GM19099 (cell line): Measurements from ENCODE around the gene FLNB.

Experiments used
- POLR2A ChIP-seq: IDR thresholded peaks from 3 replicates; pipeline ENCODE4 v1.6.1; 2011; ENCODE audit warnings: low read depth; ENCODE audit not compliant: insufficient read length; ENCODE audit errors: extremely low read depth

The FLNB gene

DNA sequence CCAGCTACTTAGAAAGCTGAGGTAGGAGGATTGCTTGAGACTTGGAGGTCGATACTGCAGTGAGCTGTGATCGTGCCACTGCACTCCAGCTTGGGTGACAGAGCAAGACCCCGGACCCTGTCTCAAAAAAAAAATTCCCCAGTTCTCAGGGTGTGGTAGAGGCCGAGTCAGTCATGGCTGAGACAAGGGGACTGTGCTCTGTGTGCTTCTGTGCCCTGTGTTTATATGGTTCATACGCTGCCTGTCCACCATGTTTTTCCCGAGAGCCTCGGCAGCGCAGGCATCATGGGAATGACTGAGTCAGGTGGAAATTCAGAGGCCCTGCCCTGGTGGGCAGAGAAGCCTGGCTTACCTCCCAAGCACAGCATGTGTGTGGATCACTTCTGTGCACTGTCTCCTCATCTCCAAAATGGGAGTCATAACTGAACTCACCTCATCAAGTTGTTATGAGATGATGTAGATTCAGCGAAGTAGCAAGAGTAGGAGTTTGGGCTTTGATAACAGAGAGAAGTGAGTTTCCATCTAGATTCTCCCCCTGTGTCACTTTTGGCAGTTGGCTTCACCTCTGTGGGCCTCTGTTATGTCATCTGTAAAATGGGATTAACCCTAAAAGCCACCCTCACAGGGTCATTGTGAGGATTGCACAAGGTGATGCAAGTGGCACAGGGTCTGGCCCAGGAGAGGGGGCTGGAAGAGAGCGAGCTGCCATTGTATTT is 56.9 kb downstream of the FLNB start:
- no peak for TF ChIP-seq POLR2A

DNA sequence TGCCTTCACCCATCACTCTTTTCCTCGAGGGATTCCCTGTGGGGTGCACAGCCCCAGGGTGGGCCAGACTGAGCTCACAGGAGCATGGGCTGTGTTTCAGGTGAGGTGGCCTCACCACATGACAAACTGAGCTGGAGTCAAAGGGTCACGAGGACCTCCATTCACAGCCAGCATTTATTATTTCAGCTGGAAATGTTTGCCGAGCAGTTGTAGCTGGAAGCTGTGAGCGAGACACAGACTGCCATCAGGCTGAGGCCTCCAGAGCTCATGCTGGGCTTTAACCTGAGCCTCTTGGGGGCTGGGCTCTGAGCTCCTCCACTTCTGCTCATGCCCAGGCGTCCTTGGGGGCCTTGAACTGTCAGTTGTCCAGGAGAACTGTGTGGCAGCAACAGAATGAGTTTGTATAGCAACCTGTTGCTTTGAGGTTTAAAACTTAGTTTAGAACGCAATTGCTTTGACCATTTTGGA is 57.5 kb downstream of the FLNB start:
- no peak for TF ChIP-seq POLR2A

DNA sequence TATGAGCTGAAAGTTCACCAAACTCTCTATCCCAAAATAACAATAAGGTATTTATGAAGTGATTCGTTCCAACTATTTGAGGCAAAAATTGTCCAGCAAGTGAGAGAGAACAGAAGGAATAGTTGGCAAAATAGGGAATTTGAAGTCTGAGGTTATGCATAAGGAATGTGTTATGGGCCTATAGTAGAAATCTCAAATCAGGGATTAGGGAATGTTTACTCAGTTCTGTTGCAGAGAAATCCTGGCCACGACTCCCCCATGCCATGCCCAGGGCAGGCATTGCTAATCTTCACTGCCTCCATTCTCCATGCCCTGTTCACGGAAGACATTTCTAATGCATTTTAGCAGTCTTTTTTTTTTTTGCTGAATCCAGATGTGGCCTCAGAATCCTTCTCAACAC is 58.6 kb downstream of the FLNB start:
- no peak for TF ChIP-seq POLR2A

DNA sequence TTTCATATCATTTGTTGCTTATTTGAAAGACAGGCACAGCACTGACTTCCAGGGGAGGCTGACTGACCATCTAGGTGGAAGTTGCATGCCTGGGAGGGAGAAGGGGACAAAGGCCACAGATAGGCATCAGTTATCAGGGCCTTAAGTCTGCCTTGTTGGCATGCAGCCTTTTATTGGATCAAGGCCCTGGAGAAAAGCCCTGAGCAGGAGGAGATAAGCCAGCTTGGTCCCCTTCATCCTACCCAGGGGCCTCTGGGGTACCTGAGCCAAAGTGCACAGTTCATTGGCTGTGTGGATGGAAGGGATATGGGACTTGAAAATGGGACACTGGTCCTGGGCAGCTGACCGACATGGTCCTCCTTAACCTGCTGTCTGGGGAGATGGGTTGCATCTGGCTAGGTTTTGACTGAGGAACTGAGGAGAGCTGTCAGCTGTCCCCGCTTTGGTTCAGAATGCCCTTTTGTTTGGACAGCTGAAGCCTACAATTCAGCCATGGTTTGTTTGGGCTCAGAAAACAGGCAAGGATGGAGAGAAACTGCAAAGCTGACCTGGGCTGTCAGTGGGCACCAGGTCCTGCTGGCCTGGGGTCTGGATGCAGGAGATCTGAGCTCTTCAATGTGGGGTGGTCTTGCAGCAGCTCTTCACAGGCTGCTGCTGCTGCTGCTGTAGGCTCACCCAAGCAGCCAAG is 60.0 kb downstream of the FLNB start:
- no peak for TF ChIP-seq POLR2A

DNA sequence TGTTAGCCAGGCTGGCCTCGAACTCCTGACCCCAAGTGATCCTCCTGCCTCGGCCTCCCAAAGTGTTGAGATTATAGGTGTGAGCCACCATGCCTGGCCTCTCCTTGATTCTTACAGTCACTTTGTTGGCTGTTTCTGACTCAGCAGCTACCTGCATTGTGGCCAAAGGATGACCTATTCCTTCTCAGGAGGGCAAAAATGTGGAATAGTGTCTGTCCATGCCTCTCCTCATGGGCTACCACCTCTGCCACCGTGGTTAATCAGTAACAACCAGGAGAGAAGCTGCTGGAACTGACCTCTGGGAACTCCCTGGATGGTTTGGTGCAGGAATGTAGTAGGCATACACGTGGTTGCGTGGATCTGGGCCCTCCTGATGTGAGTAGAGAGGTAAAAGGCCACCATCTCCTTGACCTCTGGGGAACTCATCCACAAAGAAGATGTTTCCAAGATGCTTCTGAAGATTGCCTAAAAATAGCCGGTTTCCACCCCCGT is 63.3 kb downstream of the FLNB start:
- no peak for TF ChIP-seq POLR2A

DNA sequence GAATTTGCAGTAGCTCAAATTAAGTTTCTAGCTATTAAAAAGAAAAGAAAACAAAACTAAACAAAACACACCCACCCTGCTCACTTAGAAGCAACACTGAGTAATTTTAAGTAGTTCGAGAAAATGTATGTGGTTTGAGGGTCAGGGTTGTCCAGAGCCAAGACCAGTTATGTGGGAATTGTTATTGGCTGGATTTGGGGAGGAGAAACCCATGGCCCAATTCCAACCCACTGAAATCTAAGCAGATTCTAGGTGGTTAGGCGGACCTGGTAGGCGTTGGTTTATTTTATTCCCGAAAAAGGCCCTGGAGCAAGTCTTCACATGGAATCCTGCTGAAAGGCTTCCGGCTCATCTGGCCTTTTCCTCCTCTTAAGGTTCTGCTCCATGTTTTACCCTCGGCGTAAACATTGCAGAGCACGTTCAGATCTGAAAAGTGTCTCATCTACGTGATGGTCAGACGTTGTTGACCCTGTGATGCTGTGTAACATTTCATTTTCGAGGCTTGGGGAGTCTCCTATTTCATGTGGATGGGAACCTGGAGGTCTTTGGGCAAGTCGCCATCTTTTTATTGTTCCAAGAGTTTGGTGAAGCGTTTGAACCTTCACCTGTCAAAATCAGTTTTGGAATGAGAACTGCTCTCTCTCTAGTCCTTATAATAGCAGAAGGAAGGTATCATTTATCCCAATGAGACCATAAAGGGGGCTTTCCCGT is 64.0 kb downstream of the FLNB start:
- no peak for TF ChIP-seq POLR2A

DNA sequence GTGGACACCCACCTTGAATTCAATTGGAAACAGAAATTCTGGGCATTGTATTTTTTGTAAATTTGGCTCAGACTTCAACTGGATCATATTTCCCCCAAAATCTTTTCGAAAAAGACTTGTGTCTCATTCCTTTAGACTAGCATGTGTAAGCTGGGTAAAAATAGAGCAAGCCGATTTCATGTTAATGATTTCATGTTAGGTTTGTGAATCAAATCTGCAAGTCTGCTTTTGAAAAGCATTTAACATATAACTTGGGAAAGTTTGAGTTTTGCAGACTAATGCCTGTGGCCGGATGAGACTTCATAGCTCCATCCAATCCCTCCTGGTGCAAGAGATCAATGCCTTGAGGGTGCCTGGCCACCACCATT is 64.5 kb downstream of the FLNB start:
- TF ChIP-seq POLR2A = no peak

DNA sequence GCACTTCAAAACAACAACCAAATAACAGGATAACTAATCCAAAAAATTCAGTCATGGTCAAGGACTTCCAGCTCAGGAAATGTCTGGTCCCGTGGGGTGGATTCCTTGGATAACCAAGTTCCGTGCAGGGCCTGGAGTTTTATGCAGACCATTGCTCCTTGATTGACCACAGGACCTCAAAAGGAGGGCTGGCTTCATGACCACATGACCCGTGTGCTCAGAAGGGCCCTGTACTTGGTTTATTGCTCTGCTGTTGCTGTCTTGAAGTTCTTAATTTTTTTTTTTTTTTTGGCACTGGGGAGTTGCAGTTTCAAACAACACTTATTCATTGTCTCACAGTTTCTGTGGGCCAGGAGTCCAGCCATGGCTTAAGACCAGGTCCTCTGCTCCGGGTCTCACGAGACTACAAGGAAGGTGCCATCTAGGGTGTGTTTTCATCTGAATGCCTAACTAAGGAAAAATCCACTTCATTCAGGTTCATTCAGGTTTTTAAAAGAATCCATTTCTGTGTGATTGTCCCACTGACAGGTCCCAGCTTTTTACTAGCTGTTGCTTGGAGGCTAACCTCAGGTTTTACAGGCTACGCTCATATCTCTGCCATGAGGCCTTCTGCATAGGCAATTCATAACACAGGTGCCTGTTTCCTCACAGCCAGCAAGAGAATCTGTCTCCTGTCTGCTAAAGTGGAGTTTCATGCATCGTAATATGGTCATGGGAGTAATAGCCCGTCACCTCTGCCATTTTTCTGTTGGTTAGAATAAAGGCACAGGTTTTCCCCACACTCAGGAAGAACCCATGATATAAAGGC is 65.3 kb downstream of the FLNB start:
- TF ChIP-seq POLR2A = no peak

DNA sequence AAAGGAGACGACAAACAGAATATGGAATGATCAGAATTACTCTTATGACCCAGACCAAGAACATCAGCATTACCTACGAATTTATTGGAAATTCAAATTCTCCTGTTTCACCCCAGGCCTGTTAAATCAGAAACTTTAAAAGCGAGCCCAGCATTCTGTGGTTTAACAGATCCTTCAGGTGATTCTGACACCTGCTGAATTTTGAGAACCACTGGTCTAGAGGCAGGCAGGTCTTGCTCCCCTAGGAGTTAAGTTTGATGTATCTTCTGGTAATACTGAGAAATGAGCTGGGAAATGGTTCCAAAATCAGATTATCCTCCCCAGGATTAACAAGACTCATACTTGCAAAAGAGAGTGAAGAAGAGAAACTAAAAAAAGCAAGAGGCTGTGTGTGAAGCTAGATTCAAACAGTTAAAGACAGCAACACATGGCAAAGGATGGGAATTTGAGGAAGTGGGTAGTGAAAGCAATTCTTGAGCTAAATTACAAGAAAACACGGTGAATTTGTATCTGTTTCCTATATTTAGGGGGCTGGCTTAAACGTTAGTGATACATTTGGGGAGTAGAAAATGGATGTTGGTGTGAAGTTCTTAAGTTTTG is 66.0 kb downstream of the FLNB start:
- TF ChIP-seq POLR2A = no peak

DNA sequence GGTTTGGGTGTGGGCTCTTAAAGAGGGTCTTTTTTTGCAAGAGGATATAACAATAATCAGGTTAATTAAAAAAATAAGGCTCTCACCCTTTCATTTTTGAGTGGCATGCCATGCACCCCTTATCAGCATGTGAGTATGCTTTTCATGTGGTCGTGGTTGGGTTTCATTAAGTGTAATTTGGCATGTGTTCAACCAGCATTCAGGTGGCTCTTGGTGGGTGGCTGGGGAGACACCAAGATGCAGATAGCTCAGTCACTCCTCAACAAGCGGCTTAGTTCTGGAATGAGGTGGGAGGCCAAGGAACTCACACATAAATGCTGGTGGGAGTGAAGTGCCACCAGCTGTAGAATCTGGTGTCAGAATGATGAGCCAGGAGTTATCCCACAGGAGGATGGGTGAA is 66.8 kb downstream of the FLNB start:
- no peak for TF ChIP-seq POLR2A

DNA sequence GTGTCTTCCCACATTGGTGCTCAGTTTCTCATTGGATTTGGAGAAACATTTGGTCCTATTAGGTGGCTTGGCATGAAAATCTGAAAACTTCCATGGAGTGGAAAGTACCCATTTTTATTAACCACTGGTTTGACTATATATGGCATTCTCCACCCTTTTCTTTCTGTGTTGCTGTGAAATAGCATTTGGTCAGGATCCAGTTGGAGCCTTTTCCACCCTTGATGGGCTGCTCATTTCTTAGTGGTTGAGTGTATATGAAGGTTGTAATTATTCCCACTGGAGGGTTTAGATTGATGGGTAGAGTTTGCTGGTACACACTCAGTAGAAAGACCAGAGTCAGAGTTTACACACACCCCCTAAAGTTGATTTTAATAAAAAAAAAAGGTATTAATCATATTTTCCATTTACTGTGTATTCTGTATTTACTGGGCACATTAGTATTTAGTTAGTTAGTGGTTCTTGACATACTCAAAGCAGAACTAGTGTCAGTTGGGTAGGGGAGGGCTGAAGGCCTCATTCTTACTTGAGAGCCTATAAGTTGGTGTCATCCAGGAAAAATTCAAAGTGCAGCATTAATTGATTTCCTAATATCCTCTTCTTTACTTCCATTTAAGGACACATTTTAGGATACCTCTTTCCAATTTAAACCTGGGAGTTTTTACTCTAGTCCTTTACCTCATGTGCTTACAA is 69.5 kb downstream of the FLNB start:
- TF ChIP-seq POLR2A = no peak

DNA sequence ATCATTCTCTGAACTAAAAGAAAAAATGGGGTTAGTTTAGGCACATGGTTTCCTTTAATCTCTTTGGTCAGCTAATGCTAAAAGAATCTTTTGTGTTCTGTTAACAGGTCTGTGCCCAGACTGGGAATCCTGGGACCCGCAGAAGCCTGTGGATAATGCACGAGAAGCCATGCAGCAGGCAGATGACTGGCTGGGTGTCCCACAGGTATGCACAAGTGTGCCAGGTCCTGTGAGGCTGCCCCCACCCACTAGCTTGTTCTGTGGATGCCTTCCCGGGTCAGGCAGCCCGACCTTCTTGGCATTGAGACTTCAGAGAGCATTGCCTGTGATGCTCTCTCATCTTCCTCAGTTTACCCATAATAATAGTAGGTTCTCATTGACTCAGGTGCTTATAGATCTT is 70.4 kb downstream of the FLNB start:
- no peak for TF ChIP-seq POLR2A

DNA sequence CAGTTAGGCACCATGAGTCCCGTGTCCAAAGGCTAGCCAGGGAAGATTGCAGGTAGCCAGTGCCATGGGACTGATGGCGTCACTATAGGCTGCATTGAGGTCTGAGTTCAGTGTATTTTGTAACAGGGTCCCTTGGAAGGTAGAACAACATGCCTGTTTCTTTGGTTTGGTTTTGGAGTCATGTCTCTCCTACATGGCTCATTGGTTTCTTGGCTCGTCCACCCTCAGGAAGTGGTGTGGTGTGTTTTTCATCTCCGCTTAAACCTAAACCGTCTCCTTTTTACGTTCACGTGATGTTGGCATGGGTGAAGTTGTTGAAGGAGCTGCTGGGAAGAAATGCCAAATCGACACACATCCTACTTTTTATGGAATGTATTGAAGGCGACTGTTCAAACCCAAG is 71.6 kb downstream of the FLNB start:
- no peak for TF ChIP-seq POLR2A

DNA sequence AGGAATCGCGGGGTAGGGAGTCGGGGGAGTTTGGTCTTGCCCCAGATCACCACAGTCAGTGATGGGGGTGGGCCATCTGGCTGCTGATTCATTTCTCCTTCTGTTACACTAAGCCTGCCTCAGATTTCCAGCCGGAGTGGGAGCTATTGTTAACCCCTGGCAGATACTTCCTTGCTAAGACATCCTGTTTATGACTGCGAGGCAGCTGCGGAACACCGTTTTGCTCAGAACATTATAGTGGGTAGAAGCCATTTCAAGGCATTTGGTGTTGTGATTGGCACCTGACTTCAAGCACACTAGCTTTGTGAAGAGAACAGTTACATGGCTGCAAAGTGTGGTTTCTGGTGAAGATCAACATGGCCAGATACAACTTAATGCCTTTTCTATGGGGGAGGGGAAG is 73.8 kb downstream of the FLNB start:
- no peak for TF ChIP-seq POLR2A
